Measurements from ENCODE around the gene AMPH. TPM values are rescaled to one million over a fixed set of nuclear protein-coding genes. Genes with fewer than 3 reads are reported as not detected.

AMPH gene
- total RNA-seq, 2 experiments from 2014 or later, result not detected

GRCh38 chr7:38452681-38453108 lies 178.5 kb downstream of the AMPH start:
- H3K9me3 Mint-ChIP-seq, result peaks cover 3% of the 10 kb centered on the region
- DNase-seq (no peak), ATAC-seq (ENCODE audit: low read depth) (no peak)
- H3K4me3 Mint-ChIP-seq, result no peak overlapping the region
- peaks cover 5% of the 10 kb centered on the region for H3K27me3 Mint-ChIP-seq
- H3K27ac Mint-ChIP-seq, result no peak overlapping the region
- no peaks in the 10 kb centered on the region for H3K4me1 Mint-ChIP-seq
- POLR2A ChIA-PET, result no interaction called here
- no peaks in the 10 kb centered on the region for H3K36me3 Mint-ChIP-seq

GRCh38 chr7:38451840-38452239 lies 179.3 kb downstream of the AMPH start:
- DNase-seq, result no peak
- Mint-ChIP-seq H3K9me3 (peaks cover 1% of the 10 kb centered on the region), H3K4me3 (no peak overlapping the region), H3K36me3 (no peaks in the 10 kb centered on the region), H3K4me1 (no peaks in the 10 kb centered on the region), H3K27me3 (peaks cover 3% of the 10 kb centered on the region), H3K27ac (no peak overlapping the region)
- POLR2A ChIA-PET, result no interaction called here
- no peak for ATAC-seq (ENCODE audit: low read depth)

GRCh38 chr7:38448584-38449234 lies 182.5 kb downstream of the AMPH start:
- DNase-seq (no peak), ATAC-seq (ENCODE audit: low read depth) (no peak)
- no peak overlapping the region for H3K4me3 Mint-ChIP-seq
- no peaks in the 10 kb centered on the region for H3K9me3 Mint-ChIP-seq
- no peaks in the 10 kb centered on the region for H3K36me3 Mint-ChIP-seq
- no peaks in the 10 kb centered on the region for H3K27me3 Mint-ChIP-seq
- H3K4me1 Mint-ChIP-seq, result no peaks in the 10 kb centered on the region
- no peak overlapping the region for H3K27ac Mint-ChIP-seq
- POLR2A ChIA-PET, result no interaction called here

DNA sequence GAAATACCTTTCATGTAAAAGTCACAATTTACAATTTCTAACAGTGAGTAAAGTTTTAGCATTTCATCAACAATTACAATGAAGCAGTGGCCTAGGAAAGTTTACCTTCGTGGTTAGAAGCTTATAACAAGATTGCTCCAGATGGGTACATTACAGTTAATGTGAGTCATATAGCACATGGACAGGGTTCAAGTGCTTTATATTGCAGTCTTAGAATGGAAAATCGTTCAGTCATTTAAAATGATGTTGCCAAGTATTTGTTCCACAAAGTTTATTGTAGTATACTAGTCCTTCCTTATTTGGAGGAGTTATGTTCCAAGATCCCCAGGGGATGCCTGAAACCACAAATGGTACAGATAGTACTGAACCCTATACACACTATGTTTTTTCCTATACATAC lies 183.1 kb downstream of the AMPH start:
- H3K9me3 Mint-ChIP-seq, result no peaks in the 10 kb centered on the region
- POLR2A ChIA-PET, result no interaction called here
- no peaks in the 10 kb centered on the region for H3K36me3 Mint-ChIP-seq
- no peak for ATAC-seq (ENCODE audit: low read depth)
- no peak overlapping the region for H3K27ac Mint-ChIP-seq
- no peak for DNase-seq
- H3K4me3 Mint-ChIP-seq, result no peak overlapping the region
- no peaks in the 10 kb centered on the region for H3K27me3 Mint-ChIP-seq
- no peaks in the 10 kb centered on the region for H3K4me1 Mint-ChIP-seq

GRCh38 chr7:38438970-38439369 lies 192.2 kb downstream of the AMPH start:
- Mint-ChIP-seq H3K9me3 (peaks cover 1% of the 10 kb centered on the region), H3K4me3 (no peak overlapping the region), H3K4me1 (peaks cover under 1% of the 10 kb centered on the region), H3K27me3 (peaks cover 3% of the 10 kb centered on the region), H3K27ac (no peak overlapping the region), H3K36me3 (no peaks in the 10 kb centered on the region)
- POLR2A ChIA-PET, result no interaction called here
- ATAC-seq (ENCODE audit: low read depth) (no peak), DNase-seq (no peak)

DNA sequence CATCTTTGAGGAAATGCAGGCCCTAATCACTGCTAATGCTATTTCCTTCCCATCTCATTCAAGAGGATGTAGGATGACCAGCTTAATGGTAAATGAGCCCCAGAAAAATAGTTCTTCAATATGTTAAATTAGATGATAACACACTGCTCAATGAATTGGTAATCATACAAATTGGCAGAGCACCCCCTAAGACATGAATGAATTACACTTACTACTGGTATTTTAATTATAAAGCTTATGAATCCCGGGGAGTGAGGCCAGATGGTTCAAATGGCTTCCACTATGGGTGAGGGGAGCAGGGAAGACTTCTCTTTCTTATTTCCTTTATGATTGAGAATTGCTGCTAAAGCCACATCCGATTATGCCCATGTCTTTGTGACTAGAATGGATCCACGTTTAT lies 198.5 kb downstream of the AMPH start:
- Mint-ChIP-seq H3K27me3 (no peaks in the 10 kb centered on the region), H3K9me3 (peaks cover 2% of the 10 kb centered on the region), H3K4me1 (peaks cover 4% of the 10 kb centered on the region), H3K36me3 (peaks cover 2% of the 10 kb centered on the region), H3K27ac (no peak overlapping the region), H3K4me3 (no peak overlapping the region)
- POLR2A ChIA-PET, result no interaction called here
- ATAC-seq (ENCODE audit: low read depth) (no peak), DNase-seq (no peak)

GRCh38 chr7:38432080-38432479 lies 199.1 kb downstream of the AMPH start:
- Mint-ChIP-seq H3K9me3 (peaks cover 2% of the 10 kb centered on the region), H3K4me3 (no peak overlapping the region), H3K27ac (no peak overlapping the region), H3K4me1 (peaks cover 8% of the 10 kb centered on the region), H3K27me3 (no peaks in the 10 kb centered on the region), H3K36me3 (peaks cover 2% of the 10 kb centered on the region)
- no peak for DNase-seq
- POLR2A ChIA-PET, result no interaction called here
- no peak for ATAC-seq (ENCODE audit: low read depth)

GRCh38 chr7:38429057-38429456 lies 202.1 kb downstream of the AMPH start:
- Mint-ChIP-seq H3K27me3 (no peaks in the 10 kb centered on the region), H3K27ac (no peak overlapping the region), H3K36me3 (peaks cover 2% of the 10 kb centered on the region), H3K4me1 (peaks cover 24% of the 10 kb centered on the region), H3K4me3 (no peak overlapping the region), H3K9me3 (peaks cover 2% of the 10 kb centered on the region)
- no peak for DNase-seq
- no peak for ATAC-seq (ENCODE audit: low read depth)
- POLR2A ChIA-PET, result no interaction called here

GRCh38 chr7:38428041-38428440 lies 203.1 kb downstream of the AMPH start:
- no peak overlapping the region for H3K27ac Mint-ChIP-seq

GRCh38 chr7:38427279-38427955 lies 203.8 kb downstream of the AMPH start:
- ATAC-seq (ENCODE audit: low read depth), result no peak

More at GRCh38 chr7:38428041-38428440, 203.1 kb downstream of the AMPH start:
- peaks cover 20% of the 10 kb centered on the region for H3K4me1 Mint-ChIP-seq
- no peak overlapping the region for H3K4me3 Mint-ChIP-seq
- H3K9me3 Mint-ChIP-seq, result no peaks in the 10 kb centered on the region
- H3K36me3 Mint-ChIP-seq, result peaks cover 1% of the 10 kb centered on the region
- POLR2A ChIA-PET, result no interaction called here
- ATAC-seq (ENCODE audit: low read depth) (no peak), DNase-seq (no peak)
- H3K27me3 Mint-ChIP-seq, result no peaks in the 10 kb centered on the region

DNA sequence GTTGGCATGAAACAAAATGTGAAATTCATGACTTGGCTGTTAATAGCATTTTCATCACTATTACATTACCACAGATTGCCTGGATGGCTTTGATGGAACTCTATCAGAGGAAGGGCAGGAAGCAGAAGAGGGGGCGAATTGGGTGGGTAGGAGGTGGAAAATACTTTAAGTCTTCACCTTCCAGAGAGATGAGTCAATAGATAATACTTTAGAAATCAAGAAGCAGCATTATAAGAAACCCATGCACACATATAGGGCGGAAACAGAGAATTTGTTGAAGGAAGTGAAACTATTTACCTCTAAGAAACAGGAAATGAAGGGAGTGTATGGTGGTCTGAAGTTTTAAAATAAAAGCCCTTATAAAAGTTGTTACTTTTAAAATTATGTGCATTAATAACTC lies 205.7 kb downstream of the AMPH start:
- H3K27me3 Mint-ChIP-seq, result no peaks in the 10 kb centered on the region
- no peaks in the 10 kb centered on the region for H3K9me3 Mint-ChIP-seq
- peak overlapping the region; percentile 59 for H3K27ac Mint-ChIP-seq
- peaks cover 20% of the 10 kb centered on the region for H3K4me1 Mint-ChIP-seq
- no peak for DNase-seq
- peaks cover 1% of the 10 kb centered on the region for H3K36me3 Mint-ChIP-seq
- POLR2A ChIA-PET, result no interaction called here
- peak overlapping the region; percentile 3 for H3K4me3 Mint-ChIP-seq
- no peak for ATAC-seq (ENCODE audit: low read depth)

More at GRCh38 chr7:38427279-38427955, 203.8 kb downstream of the AMPH start:
- Mint-ChIP-seq H3K27me3 (no peaks in the 10 kb centered on the region), H3K4me3 (peak overlapping the region; percentile 11), H3K4me1 (peaks cover 20% of the 10 kb centered on the region), H3K27ac (peak overlapping the region; percentile 32), H3K9me3 (no peaks in the 10 kb centered on the region), H3K36me3 (peaks cover 1% of the 10 kb centered on the region)
- DNase-seq, result no peak
- POLR2A ChIA-PET, result no interaction called here

- H3K4me3 Mint-ChIP-seq, result peak overlapping the region; percentile 4
- peaks cover 1% of the 10 kb centered on the region for H3K36me3 Mint-ChIP-seq
- POLR2A ChIA-PET, result no interaction called here
- DNase-seq (no peak), ATAC-seq (ENCODE audit: low read depth) (peak; percentile 42)
- H3K27me3 Mint-ChIP-seq, result no peaks in the 10 kb centered on the region
- H3K9me3 Mint-ChIP-seq, result no peaks in the 10 kb centered on the region
- H3K4me1 Mint-ChIP-seq, result peaks cover 20% of the 10 kb centered on the region
- H3K27ac Mint-ChIP-seq, result peak overlapping the region; percentile 59
Observed at GRCh38 chr7:38424750-38425463, 206.3 kb downstream of the AMPH start.

GRCh38 chr7:38413784-38414183 lies 217.4 kb downstream of the AMPH start:
- no peak for DNase-seq
- Mint-ChIP-seq H3K27me3 (peaks cover 3% of the 10 kb centered on the region), H3K36me3 (no peaks in the 10 kb centered on the region), H3K4me3 (no peak overlapping the region), H3K4me1 (peaks cover 11% of the 10 kb centered on the region), H3K27ac (no peak overlapping the region), H3K9me3 (no peaks in the 10 kb centered on the region)
- POLR2A ChIA-PET, result no interaction called here
- peak; percentile 61 for ATAC-seq (ENCODE audit: low read depth)

DNA sequence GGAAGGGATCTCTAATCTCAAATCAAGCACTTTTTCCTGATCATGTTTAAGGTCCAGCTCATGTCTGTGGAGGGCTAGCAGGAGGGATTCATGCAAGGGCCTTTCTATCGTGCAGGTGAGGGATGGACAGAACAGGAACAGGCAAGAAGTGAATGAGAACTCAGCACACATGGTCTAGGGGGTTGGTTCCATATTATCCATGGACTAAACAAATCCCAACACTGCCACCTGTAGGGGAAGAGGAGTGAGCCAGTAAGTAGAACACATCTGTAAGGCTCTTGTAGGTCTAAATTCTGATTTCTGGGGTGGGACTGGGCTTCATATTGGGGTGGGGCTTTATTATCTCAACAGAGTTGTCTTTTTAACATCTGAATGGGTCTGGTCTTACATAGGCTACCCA lies 219.8 kb downstream of the AMPH start:
- no peak for ATAC-seq (ENCODE audit: low read depth)
- Mint-ChIP-seq H3K4me3 (no peak overlapping the region), H3K4me1 (peaks cover 11% of the 10 kb centered on the region), H3K27me3 (no peaks in the 10 kb centered on the region), H3K27ac (no peak overlapping the region), H3K9me3 (no peaks in the 10 kb centered on the region), H3K36me3 (no peaks in the 10 kb centered on the region)
- no peak for DNase-seq
- POLR2A ChIA-PET, result no interaction called here

Measured in activated naive CD8-positive, alpha-beta T cell treated with anti-CD3 and anti-CD28 coated beads, Interleukin-2, amount 10 ng/mL, durations not matched to agents 7 days and 5 days (primary cell).